Airway epithelial cell (primary cell): ENCODE results near the gene FXYD1. TPM values are rescaled to one million over a fixed set of nuclear protein-coding genes. Genes with fewer than 3 reads are reported as not detected.

ENCODE experiments used
- total RNA-seq: library from RNA; depleted of rRNA; stranded (reverse); fragments of >200 nt; gene quantifications from 2 replicates; pipeline ENCODE4 v1.2.3, GENCODE V29; 2015

FXYD1 gene
- total RNA-seq, result not detected in 2 replicates

DNA sequence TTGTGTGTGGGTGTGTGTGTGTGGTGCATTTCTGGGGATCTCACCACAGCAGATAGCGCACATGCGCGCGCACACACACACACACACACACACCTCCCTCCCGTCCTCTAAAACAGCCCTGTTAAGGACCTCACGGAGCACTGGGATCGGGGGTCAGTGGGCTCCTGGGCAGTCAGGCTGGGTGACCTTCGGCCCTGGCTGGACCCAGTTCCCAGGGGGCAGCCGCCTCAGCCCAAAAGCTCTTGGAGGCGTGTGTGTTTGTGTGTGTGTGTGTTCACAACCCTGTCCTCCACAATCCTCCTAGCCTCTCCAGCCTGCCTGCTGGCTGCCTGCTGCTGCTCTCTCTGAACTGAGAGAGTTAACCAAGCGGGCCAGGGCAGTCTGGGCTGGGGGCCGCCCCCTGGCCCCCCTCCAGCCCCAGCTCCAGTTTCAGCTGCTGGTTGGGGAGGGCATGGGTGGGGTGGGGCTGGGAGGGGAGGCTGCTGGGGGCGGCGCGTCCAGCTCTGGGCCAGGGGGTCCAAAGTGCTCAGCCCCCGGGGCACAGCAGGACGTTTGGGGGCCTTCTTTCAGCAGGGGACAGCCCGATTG lies at the start of gene FXYD1:
Gene FXYD1 (plus strand): TSS at position 520 of the 588 bp plus-strand sequence. CDS start 1,256 bp downstream, outside the sequence.

DNA sequence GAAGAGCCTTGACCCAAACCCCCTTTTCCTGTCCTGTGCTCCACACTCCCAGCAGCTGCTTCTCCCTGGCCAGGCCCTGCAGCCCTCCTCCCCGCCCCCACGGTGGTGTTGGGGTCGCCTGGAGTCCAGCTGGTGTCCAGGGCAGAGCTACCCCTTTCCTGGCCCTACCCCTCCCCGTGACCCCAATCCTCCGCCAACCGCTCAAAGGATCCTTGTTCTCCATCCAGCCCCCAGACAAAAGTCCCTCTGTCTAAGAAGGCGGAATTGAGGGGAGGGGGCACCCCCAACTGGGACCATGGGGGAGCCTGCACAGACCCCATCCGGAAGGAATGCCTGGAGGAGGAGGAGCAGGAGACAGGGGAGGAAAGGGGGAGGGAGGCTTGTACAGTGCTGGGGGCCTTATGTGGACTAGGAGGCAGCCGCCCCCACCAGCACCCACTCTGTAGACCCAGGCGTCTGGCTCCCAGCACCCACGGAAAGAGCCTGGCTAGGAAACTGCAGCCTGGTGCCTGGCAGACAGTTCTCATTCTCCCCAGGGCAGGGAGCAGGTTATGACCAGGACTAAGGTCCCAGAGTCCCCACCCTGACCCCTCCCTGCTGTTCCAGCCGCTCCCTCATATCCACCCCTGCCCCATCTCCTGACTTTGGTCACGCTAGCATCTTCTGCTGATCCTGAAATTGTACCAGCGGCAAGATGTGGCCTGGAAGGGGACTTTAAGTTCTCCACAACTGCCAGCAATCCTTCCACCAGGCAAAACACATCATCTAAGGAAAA lies 23.3 kb upstream of the FXYD1 start, which contains the start of gene FXYD3:
Gene FXYD3 (plus strand): TSS at position 647 of the 775 bp plus-strand sequence. CDS start 3,554 bp downstream, outside the sequence.

DNA sequence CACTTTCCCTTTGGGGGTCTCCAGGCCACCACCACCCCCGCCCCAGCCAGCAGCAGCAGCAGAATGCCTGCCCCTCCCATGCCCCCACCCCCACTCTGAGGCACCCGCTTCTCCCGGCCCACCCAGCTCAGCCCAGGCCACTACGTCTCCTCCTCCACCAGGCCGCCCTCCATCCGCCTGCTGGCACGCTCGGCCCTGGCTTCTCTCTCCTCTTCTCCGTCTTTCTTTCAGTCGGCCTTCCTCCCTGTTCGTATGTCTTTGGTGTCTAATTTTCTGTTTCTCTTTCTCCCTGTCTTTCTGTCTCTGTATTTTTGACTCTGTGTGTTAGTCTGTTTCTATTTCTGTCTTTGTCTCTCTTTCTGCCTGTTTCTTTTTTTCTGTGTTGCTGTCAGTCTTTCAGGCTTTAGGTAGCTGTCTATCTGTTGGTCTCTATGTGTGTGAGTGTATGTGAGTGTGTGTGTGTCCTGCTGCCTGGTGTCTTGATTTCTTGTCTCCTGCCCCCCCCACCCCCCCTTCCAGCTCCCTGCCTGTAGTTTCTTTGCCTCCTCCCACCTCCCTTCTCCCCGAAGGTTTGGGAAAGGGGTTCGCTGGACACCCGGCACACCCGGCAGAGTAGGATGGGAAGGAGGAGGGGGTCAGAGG lies 3.9 kb upstream of the FXYD1 start, which contains the start of gene LGI4:
Gene LGI4 (minus strand): TSS at position 459 of the 642 bp plus-strand sequence. CDS start 379 bp downstream, at position 80.

DNA sequence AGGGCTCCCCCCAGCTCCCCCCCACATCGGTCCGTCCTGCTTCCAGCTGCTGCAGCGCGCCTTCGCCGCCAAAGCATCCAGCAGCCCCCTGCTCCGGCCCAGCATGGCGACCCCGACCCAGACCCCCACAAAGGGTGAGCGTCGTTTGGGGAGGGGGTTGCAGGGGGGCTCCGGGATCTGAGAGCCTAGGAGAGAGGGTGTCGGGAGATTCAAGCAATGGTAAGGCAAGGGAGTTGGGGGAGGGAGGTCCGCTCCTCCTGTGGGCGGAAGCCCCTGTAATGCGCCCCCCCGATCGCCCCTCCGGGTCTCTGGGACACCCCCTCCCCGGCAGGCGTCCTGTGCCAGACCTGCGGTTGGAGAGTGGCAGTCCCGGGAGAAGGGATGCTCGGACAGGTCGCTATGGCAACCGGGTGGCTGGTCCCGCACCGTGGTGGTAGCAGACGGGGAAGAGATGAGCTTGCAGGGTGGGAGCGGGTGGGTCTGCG lies 4.6 kb downstream of the FXYD1 start, which contains the start of gene FXYD7:
Gene FXYD7 (plus strand): TSS at position 25 of the 485 bp plus-strand sequence. CDS start 79 bp downstream, at position 104.

GRCh38 chr19:35154525-35155406 lies 16.1 kb downstream of the FXYD1 start, which contains the start of gene FXYD5:
Gene FXYD5, plus strand, starts transcription at chr19:35154735. Its CDS starts 816 bp downstream, at chr19:35155551.

Other genes with a start within 250 kb of the FXYD1 start
- gene ZNF30, start 211.9 kb upstream of the FXYD1 start, total RNA-seq, result 0.99 and 1.3 TPM in 2 replicates
- gene ZNF792, start 174.6 kb upstream of the FXYD1 start, total RNA-seq, result 1.1 and 2.1 TPM in 2 replicates
- 38.8 and 39.9 TPM in 2 replicates for gene GRAMD1A, start 138.5 kb upstream of the FXYD1 start, total RNA-seq
- 0.23 and 1.3 TPM in 2 replicates for gene SCN1B, start 108.4 kb upstream of the FXYD1 start, total RNA-seq
- gene HPN, start 97.1 kb upstream of the FXYD1 start, total RNA-seq, result not detected in 2 replicates
- 517 and 658 TPM in 2 replicates for gene FXYD3, start 23.0 kb upstream of the FXYD1 start, total RNA-seq
- not detected in 2 replicates for gene LGI4, start 3.8 kb upstream of the FXYD1 start, total RNA-seq
- gene FXYD7, start 4.4 kb downstream of the FXYD1 start, total RNA-seq, result not detected in 2 replicates
- gene FXYD5, start 15.9 kb downstream of the FXYD1 start, total RNA-seq, result 80.3 and 113 TPM in 2 replicates
- gene FAM187B, start 89.9 kb downstream of the FXYD1 start, total RNA-seq, result not detected in 2 replicates
- gene LSR, start 110.2 kb downstream of the FXYD1 start, total RNA-seq, result 85.6 and 108 TPM in 2 replicates
- gene USF2, start 130.1 kb downstream of the FXYD1 start, total RNA-seq, result 63.3 and 75.7 TPM in 2 replicates
- gene HAMP, start 143.7 kb downstream of the FXYD1 start, total RNA-seq, result not detected in 2 replicates
- not detected in 2 replicates for gene MAG, start 153.3 kb downstream of the FXYD1 start, total RNA-seq
- gene CD22, start 190.4 kb downstream of the FXYD1 start, total RNA-seq, result not detected in 2 replicates
- not detected in 2 replicates for gene FFAR1, start 209.1 kb downstream of the FXYD1 start, total RNA-seq
- gene FFAR3, start 219.6 kb downstream of the FXYD1 start, total RNA-seq, result not detected in 2 replicates
- gene GPR42, start 232.2 kb downstream of the FXYD1 start, total RNA-seq, result not detected in 2 replicates